HL-60 (cell line): ENCODE results near the gene MAPT.

Experiments used
- DNase-seq, 2 experiments: peaks; one replicate each; pipeline ENCODE4 v3.0.0-alpha.2; 2010 to 2020; ENCODE audit warnings: low read depth in 1 of 2, low spot score in 1 of 2
- H3K27ac ChIP-seq: fragments of 250-450 bp; sonication (Bioruptor Pico); replicated peaks from 2 replicates; pipeline ENCODE4 v1.5.1; 2020; ENCODE audit warnings: mild to moderate bottlenecking, moderate library complexity
- H3K27me3 ChIP-seq: fragments of 250-450 bp; sonication (Bioruptor Pico); 2 replicates; pipeline ENCODE4 v1.5.1; 2021; ENCODE audit warnings: mild to moderate bottlenecking, moderate library complexity; ENCODE audit not compliant: insufficient read depth, poor library complexity, severe bottlenecking
- H3K4me3 ChIP-seq: replicated peaks from 2 replicates; pipeline ENCODE4 v1.5.1; 2011; ENCODE audit warnings: mild to moderate bottlenecking, control low read depth, low read length; ENCODE audit not compliant: insufficient read depth
- GABPA ChIP-seq: IDR thresholded peaks from 2 replicates; pipeline ENCODE4 v1.6.1; 2012; ENCODE audit warnings: low read depth
- POLR2AphosphoS5 ChIP-seq: IDR thresholded peaks from 2 replicates; pipeline ENCODE4 v1.6.1; 2012; ENCODE audit warnings: low read depth
- SPI1 ChIP-seq: IDR thresholded peaks from 2 replicates; pipeline ENCODE4 v1.6.1; 2012; ENCODE audit warnings: low read depth, mild to moderate bottlenecking, borderline replicate concordance
- long read RNA-seq: library from polyadenylated mRNA; unstranded; transcript quantifications from one replicate; pipeline ENCODE4 v2.0.0, GENCODE V29; 2020
- TF ChIP-seq, protein P1 (sequence below): IDR thresholded peaks from one replicate; pipeline ENCODE4 v1.5.1; 2011; ENCODE audit warnings: low read length, control low read depth, inconsistent platforms; ENCODE audit not compliant: insufficient read depth
- TF ChIP-seq, protein P2 (sequence below): IDR thresholded peaks from 2 replicates; pipeline ENCODE4 v1.6.1; 2012; ENCODE audit warnings: low read depth; ENCODE audit not compliant: insufficient replicate concordance

MAPT gene
- long read RNA-seq, full-length matches to known transcripts: 28 of 49 reads
- long read RNA-seq, partial matches to known transcripts: 3 of 49 reads
- long read RNA-seq, other reads (novel, unspliced or antisense): 18 of 49 reads

DNA sequence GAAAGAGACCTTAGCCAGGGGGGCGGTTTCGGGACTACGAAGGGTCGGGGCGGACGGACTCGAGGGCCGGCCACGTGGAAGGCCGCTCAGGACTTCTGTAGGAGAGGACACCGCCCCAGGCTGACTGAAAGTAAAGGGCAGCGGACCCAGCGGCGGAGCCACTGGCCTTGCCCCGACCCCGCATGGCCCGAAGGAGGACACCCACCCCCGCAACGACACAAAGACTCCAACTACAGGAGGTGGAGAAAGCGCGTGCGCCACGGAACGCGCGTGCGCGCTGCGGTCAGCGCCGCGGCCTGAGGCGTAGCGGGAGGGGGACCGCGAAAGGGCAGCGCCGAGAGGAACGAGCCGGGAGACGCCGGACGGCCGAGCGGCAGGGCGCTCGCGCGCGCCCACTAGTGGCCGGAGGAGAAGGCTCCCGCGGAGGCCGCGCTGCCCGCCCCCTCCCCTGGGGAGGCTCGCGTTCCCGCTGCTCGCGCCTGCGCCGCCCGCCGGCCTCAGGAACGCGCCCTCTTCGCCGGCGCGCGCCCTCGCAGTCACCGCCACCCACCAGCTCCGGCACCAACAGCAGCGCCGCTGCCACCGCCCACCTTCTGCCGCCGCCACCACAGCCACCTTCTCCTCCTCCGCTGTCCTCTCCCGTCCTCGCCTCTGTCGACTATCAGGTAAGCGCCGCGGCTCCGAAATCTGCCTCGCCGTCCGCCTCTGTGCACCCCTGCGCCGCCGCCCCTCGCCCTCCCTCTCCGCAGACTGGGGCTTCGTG lies at the start of gene MAPT:
Gene MAPT, plus strand, starts transcription at position 533 of the 763 bp plus-strand sequence. CDS start 67,784 bp downstream, outside the sequence.
- TF ChIP-seq SPI1 (no peak), GABPA (0 out of 2 replicates have a peak, but pooled peaks have one; percentile 7), POLR2AphosphoS5 (no peak)
- TF ChIP-seq, protein P1, sequence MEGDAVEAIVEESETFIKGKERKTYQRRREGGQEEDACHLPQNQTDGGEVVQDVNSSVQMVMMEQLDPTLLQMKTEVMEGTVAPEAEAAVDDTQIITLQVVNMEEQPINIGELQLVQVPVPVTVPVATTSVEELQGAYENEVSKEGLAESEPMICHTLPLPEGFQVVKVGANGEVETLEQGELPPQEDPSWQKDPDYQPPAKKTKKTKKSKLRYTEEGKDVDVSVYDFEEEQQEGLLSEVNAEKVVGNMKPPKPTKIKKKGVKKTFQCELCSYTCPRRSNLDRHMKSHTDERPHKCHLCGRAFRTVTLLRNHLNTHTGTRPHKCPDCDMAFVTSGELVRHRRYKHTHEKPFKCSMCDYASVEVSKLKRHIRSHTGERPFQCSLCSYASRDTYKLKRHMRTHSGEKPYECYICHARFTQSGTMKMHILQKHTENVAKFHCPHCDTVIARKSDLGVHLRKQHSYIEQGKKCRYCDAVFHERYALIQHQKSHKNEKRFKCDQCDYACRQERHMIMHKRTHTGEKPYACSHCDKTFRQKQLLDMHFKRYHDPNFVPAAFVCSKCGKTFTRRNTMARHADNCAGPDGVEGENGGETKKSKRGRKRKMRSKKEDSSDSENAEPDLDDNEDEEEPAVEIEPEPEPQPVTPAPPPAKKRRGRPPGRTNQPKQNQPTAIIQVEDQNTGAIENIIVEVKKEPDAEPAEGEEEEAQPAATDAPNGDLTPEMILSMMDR: peak; percentile 55
- TF ChIP-seq, protein P2, sequence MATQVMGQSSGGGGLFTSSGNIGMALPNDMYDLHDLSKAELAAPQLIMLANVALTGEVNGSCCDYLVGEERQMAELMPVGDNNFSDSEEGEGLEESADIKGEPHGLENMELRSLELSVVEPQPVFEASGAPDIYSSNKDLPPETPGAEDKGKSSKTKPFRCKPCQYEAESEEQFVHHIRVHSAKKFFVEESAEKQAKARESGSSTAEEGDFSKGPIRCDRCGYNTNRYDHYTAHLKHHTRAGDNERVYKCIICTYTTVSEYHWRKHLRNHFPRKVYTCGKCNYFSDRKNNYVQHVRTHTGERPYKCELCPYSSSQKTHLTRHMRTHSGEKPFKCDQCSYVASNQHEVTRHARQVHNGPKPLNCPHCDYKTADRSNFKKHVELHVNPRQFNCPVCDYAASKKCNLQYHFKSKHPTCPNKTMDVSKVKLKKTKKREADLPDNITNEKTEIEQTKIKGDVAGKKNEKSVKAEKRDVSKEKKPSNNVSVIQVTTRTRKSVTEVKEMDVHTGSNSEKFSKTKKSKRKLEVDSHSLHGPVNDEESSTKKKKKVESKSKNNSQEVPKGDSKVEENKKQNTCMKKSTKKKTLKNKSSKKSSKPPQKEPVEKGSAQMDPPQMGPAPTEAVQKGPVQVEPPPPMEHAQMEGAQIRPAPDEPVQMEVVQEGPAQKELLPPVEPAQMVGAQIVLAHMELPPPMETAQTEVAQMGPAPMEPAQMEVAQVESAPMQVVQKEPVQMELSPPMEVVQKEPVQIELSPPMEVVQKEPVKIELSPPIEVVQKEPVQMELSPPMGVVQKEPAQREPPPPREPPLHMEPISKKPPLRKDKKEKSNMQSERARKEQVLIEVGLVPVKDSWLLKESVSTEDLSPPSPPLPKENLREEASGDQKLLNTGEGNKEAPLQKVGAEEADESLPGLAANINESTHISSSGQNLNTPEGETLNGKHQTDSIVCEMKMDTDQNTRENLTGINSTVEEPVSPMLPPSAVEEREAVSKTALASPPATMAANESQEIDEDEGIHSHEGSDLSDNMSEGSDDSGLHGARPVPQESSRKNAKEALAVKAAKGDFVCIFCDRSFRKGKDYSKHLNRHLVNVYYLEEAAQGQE: no peak
- H3K27ac ChIP-seq: no peak within 1 kb of the TSS
- DNase-seq: peak; percentile 78 to 82
- H3K27me3 ChIP-seq: peaks cover 25% of the 10 kb centered on the region
- peak within 1 kb of the TSS; percentile 60 for H3K4me3 ChIP-seq

DNA sequence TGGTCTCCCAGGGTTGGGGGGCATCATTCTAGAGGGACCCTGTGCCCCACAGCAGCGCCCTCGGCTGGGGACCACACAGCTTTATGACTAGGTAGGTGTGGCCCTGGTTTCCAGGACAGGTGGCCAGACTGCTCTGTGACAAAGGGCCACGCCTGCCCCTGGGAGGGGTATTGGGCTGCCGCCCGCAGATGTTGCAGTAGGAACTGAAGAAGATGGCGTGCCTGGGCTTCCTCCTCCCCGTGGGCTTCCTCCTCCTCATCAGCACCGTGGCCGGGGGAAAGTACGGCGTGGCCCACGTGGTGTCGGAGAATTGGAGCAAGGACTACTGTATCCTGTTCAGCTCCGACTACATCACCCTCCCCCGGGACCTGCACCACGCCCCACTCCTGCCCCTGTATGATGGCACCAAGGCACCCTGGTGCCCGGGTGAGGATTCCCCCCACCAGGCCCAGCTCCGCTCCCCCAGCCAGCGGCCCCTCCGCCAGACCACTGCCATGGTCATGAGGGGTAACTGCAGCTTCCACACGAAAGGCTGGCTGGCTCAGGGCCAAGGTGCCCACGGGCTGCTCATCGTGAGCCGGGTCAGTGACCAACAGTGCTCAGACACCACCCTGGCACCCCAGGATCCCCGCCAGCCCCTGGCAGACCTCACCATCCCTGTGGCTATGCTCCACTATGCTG lies 49.5 kb upstream of the MAPT start, which contains the start of gene SPPL2C:
Gene SPPL2C, plus strand, starts transcription at position 187 of the 681 bp plus-strand sequence. Its CDS starts 26 bp downstream, at position 213.
- Histone ChIP-seq H3K27ac (no peak within 1 kb of the TSS), H3K4me3 (no peak within 1 kb of the TSS), H3K27me3 (peaks cover 2% of the 10 kb centered on the region)
- TF ChIP-seq, protein P1: no peak
- TF ChIP-seq POLR2AphosphoS5: no peak
- TF ChIP-seq SPI1: no peak
- no peak for TF ChIP-seq GABPA
- TF ChIP-seq, protein P2: no peak
- DNase-seq: no peak

DNA sequence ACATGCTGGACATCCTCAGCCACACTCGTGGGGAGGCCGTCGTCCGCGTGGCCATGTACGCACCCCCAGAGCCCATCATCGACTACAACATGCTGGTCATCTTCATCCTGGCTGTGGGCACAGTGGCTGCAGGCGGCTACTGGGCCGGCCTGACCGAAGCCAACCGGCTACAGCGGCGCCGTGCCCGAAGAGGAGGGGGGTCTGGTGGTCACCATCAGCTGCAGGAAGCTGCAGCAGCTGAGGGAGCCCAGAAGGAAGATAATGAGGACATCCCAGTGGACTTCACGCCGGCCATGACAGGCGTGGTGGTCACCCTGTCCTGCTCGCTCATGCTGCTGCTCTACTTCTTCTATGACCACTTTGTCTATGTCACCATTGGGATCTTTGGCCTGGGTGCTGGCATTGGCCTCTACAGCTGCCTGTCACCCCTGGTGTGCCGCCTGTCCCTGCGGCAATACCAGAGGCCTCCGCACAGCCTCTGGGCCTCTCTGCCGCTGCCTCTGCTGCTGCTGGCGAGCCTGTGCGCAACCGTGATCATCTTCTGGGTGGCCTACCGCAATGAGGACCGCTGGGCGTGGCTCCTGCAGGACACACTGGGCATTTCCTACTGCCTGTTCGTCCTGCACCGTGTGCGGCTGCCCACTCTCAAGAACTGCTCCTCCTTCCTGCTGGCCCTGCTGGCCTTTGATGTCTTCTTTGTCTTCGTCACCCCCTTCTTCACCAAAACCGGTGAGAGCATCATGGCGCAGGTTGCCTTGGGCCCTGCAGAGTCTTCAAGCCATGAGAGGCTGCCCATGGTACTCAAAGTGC lies 48.8 kb upstream of the MAPT start:
- Histone ChIP-seq H3K4me3 (no peak overlapping the region), H3K27me3 (peaks cover 2% of the 10 kb centered on the region), H3K27ac (no peak overlapping the region)
- no peak for DNase-seq
- TF ChIP-seq, protein P2: no peak
- TF ChIP-seq, protein P1: no peak
- TF ChIP-seq GABPA (no peak), POLR2AphosphoS5 (no peak)
